ENCODE measurements around the gene PLPP4. TPM values are rescaled to one million over a fixed set of nuclear protein-coding genes. Genes with fewer than 3 reads are reported as not detected.

The PLPP4 gene
- total RNA-seq, 4 donors from 2014 or later, result 2.5 TPM; not detected in 3

GRCh38 chr10:120515741-120516140 is 58.7 kb downstream of the PLPP4 start:
- 71 to 79% methylated on average over 2 of the region's 2 CpGs for WGBS, 2 donors (ENCODE audit: low coverage in 1 of 2)
- Histone ChIP-seq H3K9me3 (no peaks in the 10 kb centered on the region), H3K27me3 (peaks cover 16% of the 10 kb centered on the region), H3K4me3 (no peak overlapping the region), H3K4me1 (no peaks in the 10 kb centered on the region), H3K27ac (no peak overlapping the region), H3K36me3 (no peaks in the 10 kb centered on the region)
- no peak for ATAC-seq
- TF ChIP-seq EP300 (IDR thresholded peaks at IDR 0.05) (no peak), POLR2A (IDR thresholded peaks at IDR 0.05) (no peak), POLR2AphosphoS5 (IDR thresholded peaks at IDR 0.05) (no peak), CTCF (IDR thresholded peaks at IDR 0.05) (no peak)

GRCh38 chr10:120516426-120516825 is 59.4 kb downstream of the PLPP4 start:
- ATAC-seq, result no peak
- peaks cover 15% of the 10 kb centered on the region for H3K27me3 ChIP-seq
- WGBS, 2 donors (ENCODE audit: low coverage in 1 of 2), result 85% methylated on average over 4 of the region's 4 CpGs; no CpG with 5 or more reads in 1 of the 2 donors
- H3K9me3 ChIP-seq, result no peaks in the 10 kb centered on the region
- H3K36me3 ChIP-seq, result no peaks in the 10 kb centered on the region
- TF ChIP-seq POLR2A (IDR thresholded peaks at IDR 0.05), result no peak
- TF ChIP-seq CTCF (IDR thresholded peaks at IDR 0.05), result no peak
- TF ChIP-seq POLR2AphosphoS5 (IDR thresholded peaks at IDR 0.05), result no peak
- no peak for TF ChIP-seq EP300 (IDR thresholded peaks at IDR 0.05)
- H3K27ac ChIP-seq, result no peak overlapping the region
- H3K4me3 ChIP-seq, result no peak overlapping the region
- no peaks in the 10 kb centered on the region for H3K4me1 ChIP-seq

GRCh38 chr10:120517196-120517595 is 60.2 kb downstream of the PLPP4 start:
- 68 to 87% methylated on average over 3 to 4 of the region's 5 CpGs for WGBS, 2 donors (ENCODE audit: low coverage in 1 of 2)

GRCh38 chr10:120517881-120518484 is 61.0 kb downstream of the PLPP4 start:
- ATAC-seq, result no peak
- Histone ChIP-seq H3K27me3 (peaks cover 12% of the 10 kb centered on the region), H3K36me3 (no peaks in the 10 kb centered on the region), H3K9me3 (no peaks in the 10 kb centered on the region), H3K4me1 (no peaks in the 10 kb centered on the region), H3K4me3 (no peak overlapping the region), H3K27ac (no peak overlapping the region)
- TF ChIP-seq CTCF (IDR thresholded peaks at IDR 0.05) (no peak), EP300 (IDR thresholded peaks at IDR 0.05) (no peak), POLR2A (IDR thresholded peaks at IDR 0.05) (no peak), POLR2AphosphoS5 (IDR thresholded peaks at IDR 0.05) (no peak)
- WGBS, 2 donors (ENCODE audit: low coverage in 1 of 2), result 80 to 89% methylated on average over 5 to 6 of the region's 9 CpGs

More at GRCh38 chr10:120517196-120517595, 60.2 kb downstream of the PLPP4 start:
- no peak for ATAC-seq
- no peaks in the 10 kb centered on the region for H3K4me1 ChIP-seq
- no peak overlapping the region for H3K4me3 ChIP-seq
- no peaks in the 10 kb centered on the region for H3K9me3 ChIP-seq
- no peak overlapping the region for H3K27ac ChIP-seq
- H3K36me3 ChIP-seq, result no peaks in the 10 kb centered on the region
- peaks cover 12% of the 10 kb centered on the region for H3K27me3 ChIP-seq
- no peak for TF ChIP-seq POLR2A (IDR thresholded peaks at IDR 0.05)
- no peak for TF ChIP-seq POLR2AphosphoS5 (IDR thresholded peaks at IDR 0.05)
- TF ChIP-seq CTCF (IDR thresholded peaks at IDR 0.05), result no peak
- no peak for TF ChIP-seq EP300 (IDR thresholded peaks at IDR 0.05)

GRCh38 chr10:120521880-120522279 is 64.9 kb downstream of the PLPP4 start:
- H3K27me3 ChIP-seq, result peaks cover 11% of the 10 kb centered on the region
- H3K4me1 ChIP-seq, result no peaks in the 10 kb centered on the region
- ATAC-seq, result no peak
- H3K36me3 ChIP-seq, result no peaks in the 10 kb centered on the region
- TF ChIP-seq POLR2AphosphoS5 (IDR thresholded peaks at IDR 0.05), result no peak
- no peak overlapping the region for H3K4me3 ChIP-seq
- no peak overlapping the region for H3K27ac ChIP-seq
- no peaks in the 10 kb centered on the region for H3K9me3 ChIP-seq
- 52 to 54% methylated on average over 3 of the region's 3 CpGs for WGBS, 2 donors (ENCODE audit: low coverage in 1 of 2)
